Measurements from ENCODE around the gene EN1. TPM values are rescaled to one million over a fixed set of nuclear protein-coding genes. Genes with fewer than 3 reads are reported as not detected.

The EN1 gene
- total and polyA plus RNA-seq, 2 of the 4 experiments (the other 2 are of a cell fraction) = not detected

GRCh38 chr2:118874324-118874723 lies 26.9 kb upstream of the EN1 start:
- no peak overlapping the region for H3K4me3 ChIP-seq (ENCODE audit: insufficient read depth, low read depth, low read length)
- no peaks in the 10 kb centered on the region for H3K4me1 ChIP-seq (ENCODE audit: control insufficient read depth, insufficient read depth, low read length)
- no peak overlapping the region for H4K91ac ChIP-seq (ENCODE audit: insufficient read depth, low read depth, low read length)
- no peaks in the 10 kb centered on the region for H4K20me1 ChIP-seq (ENCODE audit: insufficient read depth, low read length)
- H3K14ac ChIP-seq (replicated peaks; ENCODE audit: low read depth, low read length) = no peak overlapping the region
- no peak overlapping the region for H3K27ac ChIP-seq (ENCODE audit: insufficient read depth, low read length)
- no peak overlapping the region for H4K5ac ChIP-seq (ENCODE audit: low read depth, low read length)
- no peak overlapping the region for H3K4me2 ChIP-seq (ENCODE audit: low read depth, low read length)
- intact Hi-C loops (cut with micrococcal nuclease) (no loop called here), dilution Hi-C loops (cut with HindIII; ENCODE audit: low sequenced_read_pairs, unreplicated experiment) (no loop called here), in situ Hi-C loops (cut with MboI; ENCODE audit: low sequenced_read_pairs) (loop anchor here (25.0 kb wide), 1 partner anchor 837 kb away; no protein-coding TSS in a partner anchor)
- H4K8ac ChIP-seq (ENCODE audit: low read depth in 2 of 2, low read length in 2 of 2) = no peak overlapping the region
- BruUV-seq (replicated peaks) = no TSS peak
- no peaks in the 10 kb centered on the region for H3K36me3 ChIP-seq (ENCODE audit: control insufficient read depth, insufficient read depth, low read length)
- no peaks in the 10 kb centered on the region for H3K9me3 ChIP-seq (ENCODE audit: control insufficient read depth, insufficient read depth, low read length)
- no peak overlapping the region for H3K9ac ChIP-seq (ENCODE audit: low read depth, low read length)
- no peak overlapping the region for H2BK5ac ChIP-seq (ENCODE audit: low read depth, low read length, poor library complexity, severe bottlenecking)
- no peaks in the 10 kb centered on the region for H3K9me1 ChIP-seq (ENCODE audit: insufficient read depth, low read length)
- no peak for DNase-seq
- no peak overlapping the region for H2BK20ac ChIP-seq (ENCODE audit: low read depth, low read length)
- no peak overlapping the region for H2AK9ac ChIP-seq (replicated peaks; ENCODE audit: low read depth, low read length, poor library complexity)
- POLR2A ChIA-PET (ENCODE audit: unreplicated experiment) = no interaction called here
- TF ChIP-seq NFE2L2 (IDR thresholded peaks at IDR 0.05; ENCODE audit: low read depth, low read length) (no peak), CEBPB (IDR thresholded peaks at IDR 0.05; ENCODE audit: low read depth, low read length) (no peak), BHLHE40 (IDR thresholded peaks at IDR 0.05; ENCODE audit: low read depth, low read length) (no peak), RAD21 (IDR thresholded peaks at IDR 0.05; ENCODE audit: low read length) (no peak), POLR2A (IDR thresholded peaks at IDR 0.05; ENCODE audit: low read depth, low read length) (no peak), CHD1 (IDR thresholded peaks at IDR 0.05; ENCODE audit: low read depth, low read length) (no peak), USF2 (IDR thresholded peaks at IDR 0.05; ENCODE audit: low read depth, low read length) (no peak), MAZ (IDR thresholded peaks at IDR 0.05; ENCODE audit: borderline replicate concordance, low read depth, low read length) (no peak), MAFK (IDR thresholded peaks at IDR 0.05; ENCODE audit: low read depth, low read length) (no peak), RCOR1 (IDR thresholded peaks at IDR 0.05; ENCODE audit: insufficient replicate concordance, low read length) (no peak)
- H3K27me3 ChIP-seq (ENCODE audit: control insufficient read depth, insufficient read depth, low read length) = 0 out of 2 replicates have a peak, but pooled peaks cover 1% of the 10 kb centered on the region
- H2BK120ac ChIP-seq (ENCODE audit: low read depth, low read length) = no peak overlapping the region
- WGBS, 2 experiments (ENCODE audit: extremely low coverage in 2 of 2, insufficient read length in 1 of 2) = no CpG with 5 or more reads among the region's 3 CpGs
- no peak overlapping the region for H2BK15ac ChIP-seq (ENCODE audit: low read depth, low read length)
- H3K18ac ChIP-seq (ENCODE audit: low read depth, low read length) = no peak overlapping the region
- no peak overlapping the region for H2AFZ ChIP-seq (replicated peaks; ENCODE audit: low read length, poor library complexity)
- H2AK5ac ChIP-seq (ENCODE audit: low read depth, low read length) = no peak overlapping the region
- H3K23ac ChIP-seq (ENCODE audit: low read depth, low read length) = no peak overlapping the region
- CTCF ChIA-PET = no interaction called here
- no peak overlapping the region for H3K56ac ChIP-seq (ENCODE audit: extremely low read depth, insufficient read depth, low read length)
- no peak overlapping the region for H3K4ac ChIP-seq (ENCODE audit: low read depth, low read length)
- no peak for ATAC-seq (ENCODE audit: low read depth)
- no peaks in the 10 kb centered on the region for H3K79me1 ChIP-seq (ENCODE audit: low read depth in 1 of 2, low read length in 2 of 2)

All from IMR-90 (cell line).